HEK293 (cell line): ENCODE data around the gene N4BP2L1.

ENCODE experiments used
- CTCF ChIA-PET: fragments of 350-600 bp; formaldehyde crosslinking; extraction: SDS; loops from one replicate; lab custom pipeline; 2021; ENCODE audit warnings: antibody characterized with exemption; lab: Yijun Ruan, JAX
- POLR2A ChIA-PET: fragments of 300-600 bp; formaldehyde crosslinking; extraction: SDS; loops from one replicate; lab custom pipeline; 2020; ENCODE audit warnings: antibody characterized with exemption, inconsistent platforms; lab: Yijun Ruan, JAX
- H3K27ac ChIP-seq: fragments of 200-500 bp; sonication (Bioruptor generic); 2 replicates; pipeline ENCODE4 v1.5.1; 2014; ENCODE audit warnings: low read depth, low read length, control low read depth, inconsistent platforms; ENCODE audit errors: extremely low read depth
- H3K36me3 ChIP-seq, 2 experiments: fragments of 200-500 bp in 1 of 2; sonication (Bioruptor generic) in 1 of 2; 1 replicate in 1 of 2; 2 replicates in 1 of 2; pipeline ENCODE4 v1.5.1; 2014 to 2017; ENCODE audit warnings: inconsistent platforms in 2 of 2, low read length in 2 of 2; ENCODE audit not compliant: control insufficient read depth in 2 of 2, insufficient read depth in 1 of 2
- H3K4me1 ChIP-seq: fragments of 200-500 bp; sonication (Bioruptor generic); 2 replicates; pipeline ENCODE4 v1.5.1; 2014; ENCODE audit warnings: mild to moderate bottlenecking, low read length, inconsistent platforms; ENCODE audit not compliant: control insufficient read depth, insufficient read depth
- H3K4me3 ChIP-seq: 2 replicates; pipeline ENCODE4 v1.5.1; 2011; ENCODE audit warnings: low read depth, mild to moderate bottlenecking, control low read depth, low read length, moderate library complexity
- H3K9me3 ChIP-seq: fragments of 200-500 bp; sonication (Bioruptor generic); 2 replicates; pipeline ENCODE4 v1.5.1; 2014; ENCODE audit warnings: low read depth, low read length, inconsistent platforms; ENCODE audit not compliant: control insufficient read depth, insufficient read depth
- GLIS1 ChIP-seq: fragments of 450-650 bp; formaldehyde crosslinking; IDR thresholded peaks from 2 replicates; pipeline ENCODE4 v1.5.1; 2016; ENCODE audit warnings: missing biosample characterization, missing genetic modification characterization
- INSM2 ChIP-seq: fragments of 450-650 bp; formaldehyde crosslinking; IDR thresholded peaks from 2 replicates; pipeline ENCODE4 v1.5.1; 2016; ENCODE audit warnings: missing biosample characterization, missing genetic modification characterization
- SCRT2 ChIP-seq: fragments of 450-650 bp; formaldehyde crosslinking; IDR thresholded peaks from 2 replicates; pipeline ENCODE4 v1.5.1; 2016; ENCODE audit warnings: missing biosample characterization, missing genetic modification characterization
- ZBTB49 ChIP-seq: fragments of 450-650 bp; formaldehyde crosslinking; IDR thresholded peaks from 2 replicates; pipeline ENCODE4 v1.5.1; 2016; ENCODE audit warnings: missing biosample characterization, missing genetic modification characterization, low read depth
- ZFP37 ChIP-seq: fragments of 450-650 bp; formaldehyde crosslinking; IDR thresholded peaks from 2 replicates; pipeline ENCODE4 v1.5.1; 2016; ENCODE audit warnings: missing biosample characterization, missing genetic modification characterization
- ZFP69B ChIP-seq: fragments of 450-650 bp; formaldehyde crosslinking; IDR thresholded peaks from 2 replicates; pipeline ENCODE4 v1.5.1; 2016; ENCODE audit warnings: missing biosample characterization, missing genetic modification characterization
- ZNF132 ChIP-seq: fragments of 450-650 bp; formaldehyde crosslinking; IDR thresholded peaks from 2 replicates; pipeline ENCODE4 v1.5.1; 2017; ENCODE audit warnings: missing biosample characterization, missing genetic modification characterization, borderline replicate concordance
- ZNF169 ChIP-seq: fragments of 450-650 bp; formaldehyde crosslinking; IDR thresholded peaks from 2 replicates; pipeline ENCODE4 v1.5.1; 2016; ENCODE audit warnings: missing biosample characterization, missing genetic modification characterization
- ZNF37A ChIP-seq: fragments of 450-650 bp; IDR thresholded peaks from 2 replicates; pipeline ENCODE4 v1.5.1; 2018; ENCODE audit warnings: missing biosample characterization, missing genetic modification characterization
- ZNF391 ChIP-seq: fragments of 450-650 bp; formaldehyde crosslinking; IDR thresholded peaks from 2 replicates; pipeline ENCODE4 v1.5.1; 2016; ENCODE audit warnings: low read depth, missing biosample characterization, missing genetic modification characterization, borderline replicate concordance
- ZNF473 ChIP-seq: fragments of 450-650 bp; formaldehyde crosslinking; IDR thresholded peaks from 2 replicates; pipeline ENCODE4 v1.5.1; 2017; ENCODE audit warnings: missing biosample characterization, missing genetic modification characterization
- ZNF510 ChIP-seq: fragments of 450-650 bp; formaldehyde crosslinking; IDR thresholded peaks from 2 replicates; pipeline ENCODE4 v1.5.1; 2018; ENCODE audit warnings: mild to moderate bottlenecking, missing genetic modification characterization, missing biosample characterization; ENCODE audit not compliant: insufficient replicate concordance
- ZNF518A ChIP-seq: fragments of 450-650 bp; formaldehyde crosslinking; conservative IDR thresholded peaks from 2 replicates; pipeline ENCODE4 v1.5.1; 2016; ENCODE audit warnings: low read depth, missing biosample characterization, missing genetic modification characterization
- ZNF558 ChIP-seq: fragments of 450-650 bp; formaldehyde crosslinking; IDR thresholded peaks from 2 replicates; pipeline ENCODE4 v1.5.1; 2016; ENCODE audit warnings: missing biosample characterization, missing genetic modification characterization
- ZNF623 ChIP-seq: fragments of 450-650 bp; formaldehyde crosslinking; IDR thresholded peaks from 2 replicates; pipeline ENCODE4 v1.5.1; 2016; ENCODE audit warnings: missing biosample characterization, missing genetic modification characterization
- ZNF654 ChIP-seq: fragments of 450-650 bp; formaldehyde crosslinking; IDR thresholded peaks from 2 replicates; pipeline ENCODE4 v1.5.1; 2016; ENCODE audit warnings: low read depth, missing biosample characterization, missing genetic modification characterization
- ZNF660 ChIP-seq: fragments of 450-650 bp; IDR thresholded peaks from 2 replicates; pipeline ENCODE4 v1.5.1; 2018; ENCODE audit warnings: missing biosample characterization, mild to moderate bottlenecking, missing genetic modification characterization
- ZNF670 ChIP-seq: fragments of 450-650 bp; formaldehyde crosslinking; IDR thresholded peaks from 2 replicates; pipeline ENCODE4 v1.5.1; 2016; ENCODE audit warnings: missing biosample characterization, missing genetic modification characterization, low read depth
- ZNF677 ChIP-seq: fragments of 450-650 bp; IDR thresholded peaks from 2 replicates; pipeline ENCODE4 v1.5.0; 2018; ENCODE audit warnings: missing biosample characterization, mild to moderate bottlenecking, missing genetic modification characterization, moderate library complexity
- ZNF785 ChIP-seq: fragments of 450-650 bp; formaldehyde crosslinking; IDR thresholded peaks from 2 replicates; pipeline ENCODE4 v1.5.1; 2016; ENCODE audit warnings: missing biosample characterization, missing genetic modification characterization
- ZNF791 ChIP-seq: fragments of 450-650 bp; formaldehyde crosslinking; IDR thresholded peaks from 2 replicates; pipeline ENCODE4 v1.5.1; 2016; ENCODE audit warnings: missing biosample characterization, missing genetic modification characterization
- ZSCAN23 ChIP-seq: fragments of 450-650 bp; formaldehyde crosslinking; IDR thresholded peaks from 2 replicates; pipeline ENCODE4 v1.5.1; 2016; ENCODE audit warnings: missing biosample characterization, missing genetic modification characterization
- ZSCAN4 ChIP-seq: fragments of 450-650 bp; formaldehyde crosslinking; IDR thresholded peaks from 2 replicates; pipeline ENCODE4 v1.5.1; 2017; ENCODE audit warnings: missing biosample characterization, missing genetic modification characterization

N4BP2L1 gene

GRCh38 chr13:32455594-32455903 is 27.6 kb upstream of the N4BP2L1 start:
- POLR2A ChIA-PET: no interaction called here
- H3K36me3 ChIP-seq: no peaks in the 10 kb centered on the region; a peak in 1 of 3 replicates
- no peaks in the 10 kb centered on the region for H3K9me3 ChIP-seq
- H3K4me1 ChIP-seq: no peaks in the 10 kb centered on the region
- no peak overlapping the region for H3K4me3 ChIP-seq
- no peak overlapping the region for H3K27ac ChIP-seq
- CTCF ChIA-PET: no interaction called here
- no peak for TF ChIP-seq SCRT2 (tag by site-specific recombination)
- no peak for TF ChIP-seq ZNF654 (tag by site-specific recombination)
- TF ChIP-seq ZNF670 (tag by site-specific recombination): no peak
- no peak for TF ChIP-seq ZNF132
- TF ChIP-seq ZNF558: no peak

GRCh38 chr13:32454886-32455593 is 27.1 kb upstream of the N4BP2L1 start:
- no peak for TF ChIP-seq GLIS1
- TF ChIP-seq ZNF677 (tag by site-specific recombination): no peak
- TF ChIP-seq ZSCAN23 (tag by site-specific recombination): no peak
- no peak for TF ChIP-seq ZNF473
- TF ChIP-seq ZFP69B (tag by site-specific recombination): no peak
- no peak for TF ChIP-seq ZNF37A (tag by site-specific recombination)
- no peak for TF ChIP-seq ZFP37 (tag by site-specific recombination)
- no peak for TF ChIP-seq ZNF785 (tag by site-specific recombination)
- TF ChIP-seq ZNF623 (tag by site-specific recombination): no peak
- no peak for TF ChIP-seq ZNF169
- TF ChIP-seq ZNF791 (tag by site-specific recombination): no peak
- Histone ChIP-seq H3K9me3 (no peaks in the 10 kb centered on the region), H3K36me3 (no peaks in the 10 kb centered on the region; a peak in 1 of 3 replicates), H3K27ac (no peak overlapping the region), H3K4me1 (no peaks in the 10 kb centered on the region), H3K4me3 (no peak overlapping the region)
- ChIA-PET POLR2A (no interaction called here), CTCF (no interaction called here)

- no peaks in the 10 kb centered on the region for H3K9me3 ChIP-seq
- POLR2A ChIA-PET: no interaction called here
- no peaks in the 10 kb centered on the region for H3K4me1 ChIP-seq
- no peak overlapping the region for H3K27ac ChIP-seq
- H3K36me3 ChIP-seq: no peaks in the 10 kb centered on the region; a peak in 1 of 3 replicates
- H3K4me3 ChIP-seq: no peak overlapping the region
- CTCF ChIA-PET: no interaction called here
- no peak for TF ChIP-seq ZSCAN4 (tag by site-specific recombination)
- TF ChIP-seq ZNF518A: no peak
- no peak for TF ChIP-seq ZNF660 (tag by site-specific recombination)
- TF ChIP-seq ZNF510 (tag by site-specific recombination): no peak
- no peak for TF ChIP-seq ZBTB49 (tag by site-specific recombination)
- TF ChIP-seq INSM2 (tag by site-specific recombination): no peak
- no peak for TF ChIP-seq ZNF391 (tag by site-specific recombination)
Observed at GRCh38 chr13:32453981-32454380, 26.1 kb upstream of the N4BP2L1 start.
